RCC 7860 (cell line): ENCODE data around the gene GPR35.

Experiments
- DNase-seq: peaks from one replicate; pipeline ENCODE4 v3.0.0-alpha.2; 2015; ENCODE audit warnings: low spot score
- FAIRE-seq: peaks from 2 replicates; lab custom pipeline; 2012; peaks lifted over from hg19 to GRCh38; lab: Jason Lieb, UNC

The GPR35 gene

GRCh38 chr2:240624950-240625621 is at the start of gene GPR35:
Gene GPR35, plus strand, starts transcription at chr2:240625480. Its CDS starts 4,473 bp downstream, at chr2:240629953.
- FAIRE-seq (peak; percentile 48), DNase-seq (peak; percentile 75)

DNA sequence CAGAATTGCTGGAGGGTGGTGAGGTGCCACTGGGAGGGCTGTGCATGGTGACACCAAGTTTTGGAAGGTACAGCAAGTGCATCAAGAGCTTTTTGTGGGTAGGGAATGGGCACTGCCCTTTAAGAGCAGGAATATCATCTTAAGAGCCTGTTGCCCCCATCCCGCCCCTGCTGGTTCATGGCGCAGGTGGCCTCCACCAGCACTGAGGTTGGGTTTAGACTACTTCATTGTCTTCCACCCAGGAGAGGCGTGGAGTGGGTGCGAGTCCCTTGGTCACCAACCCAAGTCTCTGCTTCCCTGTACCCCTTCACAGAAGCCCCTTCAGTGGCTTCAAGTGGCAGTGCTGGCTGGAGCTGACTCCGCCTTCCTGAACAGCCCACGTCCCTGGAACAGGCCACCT is 49.2 kb upstream of the GPR35 start:
- DNase-seq (no peak), FAIRE-seq (no peak)

DNA sequence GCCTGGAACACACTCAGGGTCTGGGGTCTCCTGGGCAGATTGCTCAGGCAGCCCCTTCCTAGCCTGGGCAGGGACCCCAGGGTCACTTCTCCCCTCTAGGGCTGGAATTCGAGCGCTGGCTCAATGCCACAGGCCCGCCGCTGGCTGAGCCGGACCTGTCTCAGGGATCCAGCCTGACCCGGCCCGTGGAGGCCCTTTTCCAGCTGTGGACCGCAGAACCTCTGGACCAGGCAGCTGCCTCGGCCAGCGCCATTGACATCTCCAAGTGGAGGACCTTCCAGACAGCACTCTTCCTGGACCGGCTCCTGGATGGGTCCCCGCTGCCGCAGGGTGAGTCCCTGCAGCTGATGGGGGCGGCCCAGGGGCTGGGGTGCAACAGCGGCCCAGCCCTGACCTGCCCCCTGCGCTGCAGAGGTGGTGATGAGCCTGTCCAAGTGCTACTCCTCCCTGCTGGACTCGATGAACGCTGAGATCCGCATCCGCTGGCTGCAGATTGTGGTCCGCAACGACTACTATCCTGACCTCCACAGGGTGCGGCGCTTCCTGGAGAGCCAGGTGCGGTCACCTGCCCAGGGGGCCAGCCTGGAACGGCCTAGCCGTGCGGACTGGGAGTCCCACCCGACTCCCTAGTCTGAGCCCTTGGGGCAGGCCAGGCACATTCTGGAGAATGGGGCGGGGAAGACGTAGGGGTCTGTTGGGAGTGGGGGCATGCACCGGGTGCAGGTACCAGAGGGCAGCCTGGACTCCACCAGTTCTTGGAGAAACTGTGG is 48.7 kb upstream of the GPR35 start:
- DNase-seq (no peak), FAIRE-seq (no peak)

- no peak for DNase-seq
- no peak for FAIRE-seq
Measured at GRCh38 chr2:240577281-240578109, 47.8 kb upstream of the GPR35 start.

DNA sequence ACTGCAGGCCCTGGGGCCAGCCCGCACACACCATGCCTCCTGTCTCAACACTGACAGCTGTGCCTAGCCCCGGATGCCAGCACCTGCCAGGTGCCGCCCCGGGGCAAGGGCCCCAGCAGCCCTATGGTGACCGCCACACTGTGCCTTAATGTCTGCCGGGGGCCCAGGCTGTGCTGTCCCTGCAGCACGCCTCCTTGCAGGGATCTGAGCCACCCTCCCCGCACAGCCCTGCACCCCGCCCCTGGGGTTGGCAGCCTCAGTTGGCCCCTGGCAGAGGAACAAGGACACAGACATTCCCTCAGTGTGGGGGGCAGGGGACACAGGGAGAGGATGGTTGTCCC is 47.2 kb upstream of the GPR35 start:
- DNase-seq (no peak), FAIRE-seq (no peak)

GRCh38 chr2:240578488-240578887 is 46.8 kb upstream of the GPR35 start:
- FAIRE-seq (no peak), DNase-seq (no peak)

- DNase-seq: no peak
- FAIRE-seq: no peak
Measured at GRCh38 chr2:240579071-240579762, 46.1 kb upstream of the GPR35 start.

DNA sequence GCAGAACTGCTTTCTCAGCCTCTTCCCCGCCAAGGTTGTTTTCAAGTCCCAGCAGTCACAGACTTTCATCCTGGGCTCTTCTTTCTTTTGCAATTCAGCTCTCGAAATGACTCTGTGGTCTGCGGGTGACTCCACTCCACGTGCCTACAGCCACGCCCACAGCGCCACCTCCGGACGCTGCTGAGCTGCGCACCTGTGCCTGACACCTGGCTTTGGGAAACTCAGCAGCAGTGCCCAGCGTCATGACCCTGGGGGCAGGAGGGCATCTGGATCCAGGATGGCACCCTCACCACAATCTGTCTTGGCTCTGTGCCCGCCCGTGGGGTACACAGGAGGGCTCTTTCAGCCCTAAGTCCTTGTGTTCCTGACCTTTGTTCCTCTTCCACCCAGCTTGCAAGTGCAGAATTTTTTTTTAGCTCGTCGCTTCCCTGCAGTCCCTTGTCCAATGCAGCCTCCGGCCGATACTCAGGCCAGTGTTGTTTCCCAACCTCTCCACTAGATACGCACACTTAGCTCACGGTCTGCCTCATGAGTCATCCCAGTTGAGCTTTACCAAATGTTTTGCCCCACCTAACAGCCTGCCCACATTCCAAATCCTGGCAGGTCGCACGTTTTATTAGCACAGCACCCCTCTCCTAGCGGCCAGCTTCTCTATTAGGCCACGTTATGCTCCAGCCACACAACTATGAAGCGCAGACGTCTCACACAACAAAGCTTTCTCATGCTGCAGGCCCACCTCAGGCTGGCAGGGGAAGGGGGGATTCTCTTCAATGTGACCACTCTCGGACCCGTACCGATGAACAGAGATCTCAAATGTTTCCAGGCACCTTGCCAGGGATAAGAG is 45.3 kb upstream of the GPR35 start:
- DNase-seq (peak; percentile 71), FAIRE-seq (peak; percentile 77)

DNA sequence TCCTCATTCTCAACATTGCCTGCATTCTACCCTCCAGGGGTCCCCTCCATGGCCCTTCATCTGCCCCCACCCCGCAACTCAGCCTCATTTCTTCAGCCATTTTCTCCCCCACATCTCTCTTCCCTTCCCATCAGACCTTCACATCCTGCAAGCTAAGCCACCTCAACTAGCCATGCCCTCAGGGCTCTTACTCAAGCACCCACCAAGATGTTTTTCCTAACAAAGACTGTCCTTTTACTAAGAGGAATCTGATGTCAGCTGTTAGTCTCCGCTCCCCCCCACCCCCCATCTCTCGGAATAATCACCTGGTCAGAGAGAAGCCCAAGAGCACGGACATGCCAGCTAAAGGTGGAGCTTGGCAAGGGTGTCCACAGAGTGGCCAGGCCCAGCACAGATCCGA is 43.5 kb upstream of the GPR35 start:
- FAIRE-seq (no peak), DNase-seq (no peak)

DNA sequence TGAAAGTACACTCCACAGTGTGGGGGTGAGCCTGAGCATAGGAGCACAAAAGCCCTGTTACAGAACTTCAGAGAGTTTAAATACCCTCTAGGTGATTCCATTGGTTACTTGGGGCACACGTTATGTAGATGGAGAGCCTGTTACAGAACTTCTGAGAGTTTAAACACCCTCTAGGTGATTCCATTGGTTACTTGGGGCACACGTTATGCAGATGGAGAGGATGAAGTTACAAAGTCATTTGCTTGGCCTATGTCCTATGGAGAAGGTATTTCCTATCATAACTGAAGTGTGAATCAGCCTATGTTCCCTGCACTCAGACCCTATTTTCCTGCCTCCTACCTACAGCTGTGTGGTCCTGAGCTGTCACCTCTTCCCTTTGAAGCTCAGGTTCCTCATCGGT is 42.5 kb upstream of the GPR35 start:
- no peak for FAIRE-seq
- no peak for DNase-seq

- FAIRE-seq (no peak), DNase-seq (no peak)
Measured at GRCh38 chr2:240583774-240584173, 41.5 kb upstream of the GPR35 start.

GRCh38 chr2:240584486-240585031 is 40.7 kb upstream of the GPR35 start:
- no peak for DNase-seq
- FAIRE-seq: no peak

- DNase-seq: no peak
- FAIRE-seq: no peak
Measured at GRCh38 chr2:240585101-240585500, 40.2 kb upstream of the GPR35 start.

DNA sequence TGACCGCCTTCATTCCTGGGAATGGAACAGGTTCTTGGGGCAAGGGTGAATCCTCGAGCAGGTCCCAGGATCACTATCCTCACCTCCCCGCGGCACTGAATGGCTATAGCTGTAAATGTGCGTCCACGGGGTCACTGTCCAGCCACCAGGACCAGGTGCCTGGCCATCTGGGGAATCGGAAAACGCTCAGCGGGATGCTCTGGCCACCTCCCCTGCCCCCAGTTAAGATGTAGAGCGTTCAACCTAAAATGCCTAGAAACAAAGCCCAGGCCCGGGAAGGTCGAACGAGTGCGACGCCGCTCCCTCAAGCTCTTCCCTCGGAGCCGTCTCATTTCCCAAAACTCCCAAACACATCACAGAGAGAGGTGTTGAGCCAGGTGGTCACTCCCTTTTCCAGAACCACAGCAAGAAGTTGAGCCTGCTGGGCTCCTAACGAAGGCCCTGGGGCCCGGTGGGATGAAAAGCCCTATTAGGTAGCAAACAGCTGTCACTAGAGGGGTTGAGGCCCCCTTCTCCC is 39.5 kb upstream of the GPR35 start:
- DNase-seq (no peak), FAIRE-seq (no peak)

DNA sequence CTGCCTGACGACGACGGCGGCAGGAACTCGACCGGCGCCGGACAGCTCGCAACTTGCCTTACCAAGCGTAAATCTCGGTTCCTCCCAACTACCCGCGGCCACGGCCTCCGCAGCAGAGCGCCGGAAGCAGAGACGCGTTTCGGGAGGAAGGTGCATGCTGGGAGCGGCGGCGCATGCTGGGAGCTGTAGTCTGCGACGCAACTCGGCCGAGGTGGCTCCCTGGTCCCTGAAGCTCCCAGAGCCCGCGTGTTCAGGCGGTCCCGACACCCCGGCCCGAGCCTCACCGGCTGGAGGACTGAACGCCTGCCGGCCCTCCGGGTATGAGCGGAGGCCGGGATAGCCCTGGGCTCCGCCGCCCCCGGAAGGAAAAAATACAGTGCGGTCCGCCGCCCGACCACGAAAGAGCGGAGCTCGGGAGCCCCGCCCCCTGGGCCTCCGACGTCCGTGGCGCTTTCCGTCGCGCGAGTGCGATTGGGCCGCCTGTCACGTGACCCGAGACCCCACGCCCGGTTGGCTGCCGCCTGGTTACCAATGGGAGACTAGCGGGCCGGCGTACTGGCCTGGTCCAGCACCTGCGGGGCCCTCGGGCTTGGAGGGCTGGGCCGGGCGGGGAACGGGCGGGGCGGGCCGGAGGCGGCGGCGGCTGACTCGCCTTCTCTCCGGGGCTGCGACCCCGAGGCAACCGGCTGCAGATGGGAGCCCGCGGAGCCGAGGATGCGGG is 38.9 kb upstream of the GPR35 start, which contains the start of gene CAPN10:
CAPN10 (plus strand) TSS at position 537 of the 721 bp plus-strand sequence; CDS start at position 715, 178 bp downstream.
- peak; percentile 86 for DNase-seq
- peak; percentile 27 for FAIRE-seq

GRCh38 chr2:240586919-240587800 is 38.1 kb upstream of the GPR35 start:
- no peak for FAIRE-seq
- DNase-seq: no peak

GRCh38 chr2:240588006-240588655 is 37.1 kb upstream of the GPR35 start:
- no peak for FAIRE-seq

More at GRCh38 chr2:240588006-240588655, 37.1 kb upstream of the GPR35 start:
- no peak for DNase-seq
